ENCODE data around the gene DPP7. TPM values are rescaled to one million over a fixed set of nuclear protein-coding genes. Genes with fewer than 3 reads are reported as not detected.
A peak's percentile ranks its signal among the peaks of the same experiment; 100 is the strongest.

DPP7 gene
- total and polyA plus RNA-seq, 7 donors = 34.8 to 75.3 (median 67.4) TPM

- WGBS, 3 donors = 23 to 41% (median 38%) methylated on average over 33 to 34 of the region's 34 CpGs
- Histone ChIP-seq H3K36me3 (ENCODE audit: insufficient read depth in 1 of 2, low read depth in 1 of 2) (no peaks in the 10 kb centered on the region), H3K27ac (no peak overlapping the region), H3K9me3 (no peaks in the 10 kb centered on the region), H3K4me3 (no peak overlapping the region), H3K27me3 (ENCODE audit: insufficient read depth in 3 of 3, low read length in 2 of 3) (peaks cover 0 to 36% (median 14%) of the 10 kb centered on the region in 3 donors), H3K4me1 (no peaks in the 10 kb centered on the region)
- no peak for TF ChIP-seq CTCF (IDR thresholded peaks at IDR 0.05)
- DNase-seq = peak in 1 of 2 donors; percentile 72
- intact Hi-C loops (cut with DNase I) = no loop called here
- ATAC-seq = peak; percentile 42 to 78 (median 66)
These were observed 36.3 kb upstream of the DPP7 start for GRCh38 chr9:137150617-137151457.

GRCh38 chr9:137149942-137150616 is 35.5 kb upstream of the DPP7 start:
- Histone ChIP-seq H3K4me3 (no peak overlapping the region), H3K36me3 (ENCODE audit: insufficient read depth in 1 of 2, low read depth in 1 of 2) (no peaks in the 10 kb centered on the region), H3K9me3 (no peaks in the 10 kb centered on the region), H3K4me1 (no peaks in the 10 kb centered on the region), H3K27ac (no peak overlapping the region), H3K27me3 (ENCODE audit: insufficient read depth in 3 of 3, low read length in 2 of 3) (peaks cover 0 to 33% (median 10%) of the 10 kb centered on the region in 3 donors)
- 40 to 61% (median 50%) methylated on average over 20 of the region's 20 CpGs for WGBS, 3 donors
- peak in 1 of 4 donors; percentile 11 for ATAC-seq
- peak in 1 of 2 donors; percentile 42 for DNase-seq
- no peak for TF ChIP-seq CTCF (IDR thresholded peaks at IDR 0.05)
- intact Hi-C loops (cut with DNase I) = no loop called here

- Histone ChIP-seq H3K27me3 (ENCODE audit: insufficient read depth in 3 of 3, low read length in 2 of 3) (peaks cover 0 to 29% (median 10%) of the 10 kb centered on the region in 3 donors), H3K9me3 (no peaks in the 10 kb centered on the region)
- no peak for ATAC-seq
These were observed 34.8 kb upstream of the DPP7 start for GRCh38 chr9:137149363-137149762.

GRCh38 chr9:137148661-137149060 is 34.1 kb upstream of the DPP7 start:
- 79 to 87% (median 80%) methylated on average over 16 to 19 of the region's 19 CpGs for WGBS, 3 donors

More at GRCh38 chr9:137149363-137149762, 34.8 kb upstream of the DPP7 start:
- TF ChIP-seq CTCF (IDR thresholded peaks at IDR 0.05) = no peak
- Histone ChIP-seq H3K4me3 (no peak overlapping the region), H3K4me1 (no peaks in the 10 kb centered on the region), H3K36me3 (ENCODE audit: insufficient read depth in 1 of 2, low read depth in 1 of 2) (no peaks in the 10 kb centered on the region), H3K27ac (no peak overlapping the region)
- WGBS, 3 donors = 47 to 56% (median 49%) methylated on average over 5 of the region's 5 CpGs
- intact Hi-C loops (cut with DNase I) = no loop called here
- DNase-seq = peak in 1 of 2 donors; percentile 31

More at GRCh38 chr9:137148661-137149060, 34.1 kb upstream of the DPP7 start:
- Histone ChIP-seq H3K4me3 (no peak overlapping the region), H3K27me3 (ENCODE audit: insufficient read depth in 3 of 3, low read length in 2 of 3) (peaks cover 0 to 36% (median 10%) of the 10 kb centered on the region in 3 donors), H3K9me3 (no peaks in the 10 kb centered on the region), H3K4me1 (no peaks in the 10 kb centered on the region), H3K27ac (no peak overlapping the region), H3K36me3 (ENCODE audit: insufficient read depth in 1 of 2, low read depth in 1 of 2) (no peaks in the 10 kb centered on the region)
- intact Hi-C loops (cut with DNase I) = no loop called here
- TF ChIP-seq CTCF (IDR thresholded peaks at IDR 0.05) = no peak
- DNase-seq (peak in 1 of 2 donors; percentile 24), ATAC-seq (no peak)
